T-cell (primary cell): ENCODE results near the gene HOXA6. TPM values are rescaled to one million over a fixed set of nuclear protein-coding genes. Genes with fewer than 3 reads are reported as not detected.

Experiments used
- ATAC-seq, 4 experiments: fragments of 200-7000 bp in 3 of 4; fragments of 150-1000 bp in 1 of 4; cut with Tn5 transposase; replicated peaks in 1 of 4; 1 replicate in 3 of 4; 2 replicates in 1 of 4; pipeline ENCODE4 v1.10.0; 2021; ENCODE audit warnings: moderate library complexity in 3 of 4, mild to moderate bottlenecking in 2 of 4, moderate number of reproducible peaks in 1 of 4
- CTCF ChIA-PET, 2 donors: fragments of 300-600 bp; sonication (Branson Sonifier 250); formaldehyde crosslinking; loops; one replicate each; lab custom pipeline; 2022; ENCODE audit warnings: antibody characterized with exemption in 2 of 2; lab: Charles Lee
- POLR2A ChIA-PET, 2 donors: fragments of 300-600 bp; sonication (Branson Sonifier 250); formaldehyde crosslinking; loops; one replicate each; lab custom pipeline; 2022; ENCODE audit warnings: antibody characterized with exemption in 2 of 2; lab: Charles Lee
- DNase-seq, 35 experiments: peaks; one replicate each; pipeline versions ENCODE4 v3.0.0 to v3.0.0-alpha.2; 2013 to 2023
- H3K27ac ChIP-seq: one replicate; pipeline ENCODE4 v1.5.1; 2013; ENCODE audit warnings: low read length
- H3K27me3 ChIP-seq, 2 experiments: replicated peaks in 1 of 2; 1 replicate in 1 of 2; 2 replicates in 1 of 2; pipeline versions ENCODE4 v1.6.1 to v1.7.0; 2013; ENCODE audit warnings: low read length in 1 of 2, mixed read lengths in 1 of 2; ENCODE audit not compliant: control insufficient read depth in 2 of 2, insufficient read depth in 2 of 2; ENCODE audit errors: extremely low read depth in 1 of 2
- H3K36me3 ChIP-seq, 2 donors: 1 replicate in 1 of 2; 2 replicates in 1 of 2; pipeline versions ENCODE4 v1.6.1 to v1.7.0; 2013; ENCODE audit warnings: low read length in 1 of 2; ENCODE audit not compliant: control insufficient read depth in 2 of 2, insufficient read depth in 1 of 2; ENCODE audit errors: extremely low read depth in 1 of 2
- H3K4me1 ChIP-seq, 2 experiments: 1 replicate in 1 of 2; 2 replicates in 1 of 2; pipeline versions ENCODE4 v1.6.1 to v1.7.0; 2013; ENCODE audit warnings: low read length in 2 of 2, mixed read lengths in 1 of 2; ENCODE audit not compliant: insufficient read depth in 2 of 2, control insufficient read depth in 1 of 2; ENCODE audit errors: extremely low read depth in 1 of 2
- H3K4me3 ChIP-seq, 2 donors: 1 replicate in 1 of 2; 2 replicates in 1 of 2; pipeline versions ENCODE4 v1.5.1 to v1.7.0; 2013; ENCODE audit warnings: mild to moderate bottlenecking in 2 of 2, low read length in 1 of 2, moderate library complexity in 1 of 2; ENCODE audit not compliant: control insufficient read depth in 1 of 2; ENCODE audit errors: extremely low read depth in 1 of 2
- H3K9me3 ChIP-seq: 2 replicates; pipeline ENCODE4 v1.7.0; 2013
- H3K27ac Mint-ChIP-seq, 2 donors: one replicate each; pipeline ENCODE4 v1.8.0; 2020 to 2021; ENCODE audit warnings: mild to moderate bottlenecking in 2 of 2, mixed read lengths in 2 of 2
- H3K27me3 Mint-ChIP-seq, 2 donors: one replicate each; pipeline ENCODE4 v1.8.0; 2021 to 2022; ENCODE audit warnings: mixed read lengths in 2 of 2
- H3K36me3 Mint-ChIP-seq: one replicate; pipeline ENCODE4 v1.8.0; 2021; ENCODE audit warnings: mixed read lengths
- H3K4me1 Mint-ChIP-seq, 3 donors: one replicate each; pipeline ENCODE4 v1.8.0; 2020 to 2022; ENCODE audit warnings: mixed read lengths in 3 of 3, mild to moderate bottlenecking in 1 of 3
- H3K4me3 Mint-ChIP-seq, 3 donors: one replicate each; pipeline ENCODE4 v1.8.0; 2020 to 2022; ENCODE audit warnings: mild to moderate bottlenecking in 3 of 3, mixed read lengths in 3 of 3, moderate library complexity in 3 of 3
- H3K9me3 Mint-ChIP-seq, 3 donors: one replicate each; pipeline ENCODE4 v1.8.0; 2020 to 2022; ENCODE audit warnings: mixed read lengths in 3 of 3
- WGBS: methylation state at CpG from one replicate; pipeline ENCODE4 v1.1.5; 2013; ENCODE audit warnings: missing lambda C conversion rate; ENCODE audit not compliant: insufficient coverage; 5-methylcytosine and 5-hydroxymethylcytosine counted together
- total RNA-seq, 35 experiments: library from RNA in 6 of 35; stranded (reverse) in 6 of 35; fragments of 120-200 nt in 1 of 35; gene quantifications; one replicate each; pipeline versions ENCODE4 v1.2.1 to v1.2.4 and lab custom pipeline; 2013 to 2026

The HOXA6 gene
- total RNA-seq, 5 donors from 2014 or later (not counting 1 experiment from before 2014, with no cell fraction given) = 0.50 to 0.65 TPM; not detected in 3

DNA sequence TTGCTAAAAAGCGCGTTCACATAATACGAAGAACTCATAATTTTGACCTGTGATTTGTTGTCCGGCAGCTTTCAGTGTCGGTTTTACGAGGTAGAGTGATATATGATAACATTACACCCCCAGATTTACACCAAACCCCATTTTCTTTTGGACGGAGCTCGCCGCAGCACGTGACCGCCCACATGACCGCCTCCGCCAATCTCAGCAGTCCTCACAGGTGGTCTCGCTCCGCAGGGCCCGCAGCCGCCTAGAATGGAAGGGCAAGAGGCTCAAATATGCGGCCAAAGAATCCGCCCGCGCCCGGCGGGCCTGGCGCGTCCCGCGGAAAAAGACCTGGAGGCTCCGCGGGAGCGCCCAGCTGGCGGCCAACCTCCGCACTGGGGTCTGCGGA, 8.9 kb upstream of the HOXA6 start, which contains the start of gene HOXA7:
Gene HOXA7 (minus strand): TSS at position 168 of the 391 bp plus-strand sequence. CDS start 130 bp downstream, at position 38.
- no peak within 1 kb of the TSS for H3K27ac ChIP-seq
- Mint-ChIP-seq H3K36me3 (no peaks in the 10 kb centered on the region), H3K4me1 (peaks cover 58 to 64% (median 63%) of the 10 kb centered on the region in 3 donors), H3K4me3 (peak within 1 kb of the TSS; percentile 13 to 84 (median 21)), H3K9me3 (no peaks in the 10 kb centered on the region), H3K27ac (peak within 1 kb of the TSS; percentile 16 to 82), H3K27me3 (peaks cover 62 to 86% of the 10 kb centered on the region in 2 donors)
- ATAC-seq (no peak), DNase-seq (no peak)
- H3K4me3 ChIP-seq = peak within 1 kb of the TSS; percentile 17 to 66
- peaks cover 2 to 97% of the 10 kb centered on the region in 2 experiments for H3K27me3 ChIP-seq
- H3K36me3 ChIP-seq = no peaks in the 10 kb centered on the region
- no peaks in the 10 kb centered on the region for H3K9me3 ChIP-seq
- CTCF ChIA-PET = interaction anchor here in 1 of 2 donors (0.5 to 0.7 kb wide), 3 partner anchors 1012 to 1300 kb away, joined by 3 to 4 read pairs (median 3); no protein-coding TSS in a partner anchor
- peaks cover 11 to 71% of the 10 kb centered on the region in 2 experiments for H3K4me1 ChIP-seq
- POLR2A ChIA-PET = interaction anchor here in 1 of 2 donors (0.8 kb wide), 1 partner anchor 14 kb away, joined by 5 read pairs; no protein-coding TSS in a partner anchor
- 4% methylated on average over 24 of the region's 33 CpGs for WGBS

DNA sequence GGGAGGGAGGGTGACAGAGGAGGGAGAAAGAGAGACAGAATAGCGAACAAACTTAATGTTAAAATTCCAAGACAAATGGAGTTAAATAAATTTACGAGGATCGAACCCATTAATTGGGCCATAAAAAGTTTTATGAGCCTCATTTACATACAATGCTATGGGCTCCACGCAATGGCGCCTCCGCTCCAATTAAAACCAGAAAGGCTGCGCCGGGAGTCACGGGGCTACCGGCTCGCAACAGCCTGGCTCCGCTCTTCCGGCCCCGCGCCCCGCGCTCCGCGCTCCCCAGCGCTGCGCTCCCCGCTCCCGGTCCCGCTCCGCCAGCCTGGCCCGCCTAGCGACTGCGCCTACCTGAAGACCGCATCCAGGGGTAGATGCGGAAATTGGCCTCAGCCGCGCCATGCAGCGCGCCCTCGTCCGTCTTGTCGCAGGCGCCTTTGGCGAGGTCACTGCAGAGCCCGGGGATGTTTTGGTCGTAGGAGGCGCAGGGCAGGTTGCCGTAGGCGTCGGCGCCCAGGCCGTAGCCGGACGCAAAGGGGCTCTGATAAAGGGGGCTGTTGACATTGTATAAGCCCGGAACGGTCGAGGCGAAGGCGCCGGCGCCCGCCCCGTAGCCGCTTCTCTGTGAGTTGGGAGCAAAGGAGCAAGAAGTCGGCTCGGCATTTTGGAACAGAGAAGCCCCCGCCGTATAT, 8.4 kb upstream of the HOXA6 start:
- H3K4me1 ChIP-seq = peaks cover 15 to 71% of the 10 kb centered on the region in 2 experiments
- 3% methylated on average over 60 of the region's 63 CpGs for WGBS
- H3K4me1 Mint-ChIP-seq = peaks cover 59 to 69% (median 66%) of the 10 kb centered on the region in 3 donors
- no peaks in the 10 kb centered on the region for H3K36me3 Mint-ChIP-seq
- H3K4me3 Mint-ChIP-seq = peak overlapping the region in 2 of 3 donors; percentile 21 to 84
- peak in 1 of 35 experiments; percentile 19 for DNase-seq
- no peaks in the 10 kb centered on the region for H3K9me3 Mint-ChIP-seq
- CTCF ChIA-PET = interaction anchor here in 1 of 2 donors (0.5 to 0.6 kb wide), 2 partner anchors 864 to 1066 kb away, joined by 3 to 4 read pairs; no protein-coding TSS in a partner anchor
- no peaks in the 10 kb centered on the region for H3K36me3 ChIP-seq
- H3K27ac Mint-ChIP-seq = peak overlapping the region; percentile 11 to 55
- no peaks in the 10 kb centered on the region for H3K9me3 ChIP-seq
- POLR2A ChIA-PET = interaction anchor here in 1 of 2 donors (0.6 kb wide), 2 partner anchors 483 to 1302 kb away, joined by 3 read pairs; no protein-coding TSS in a partner anchor
- H3K4me3 ChIP-seq = peak overlapping the region; percentile 17 to 66
- peak in 2 of 4 experiments; percentile 18 to 22 for ATAC-seq
- H3K27me3 Mint-ChIP-seq = peaks cover 65 to 88% of the 10 kb centered on the region in 2 donors
- H3K27me3 ChIP-seq = peaks cover 2 to 97% of the 10 kb centered on the region in 2 experiments
- H3K27ac ChIP-seq = no peak overlapping the region

DNA sequence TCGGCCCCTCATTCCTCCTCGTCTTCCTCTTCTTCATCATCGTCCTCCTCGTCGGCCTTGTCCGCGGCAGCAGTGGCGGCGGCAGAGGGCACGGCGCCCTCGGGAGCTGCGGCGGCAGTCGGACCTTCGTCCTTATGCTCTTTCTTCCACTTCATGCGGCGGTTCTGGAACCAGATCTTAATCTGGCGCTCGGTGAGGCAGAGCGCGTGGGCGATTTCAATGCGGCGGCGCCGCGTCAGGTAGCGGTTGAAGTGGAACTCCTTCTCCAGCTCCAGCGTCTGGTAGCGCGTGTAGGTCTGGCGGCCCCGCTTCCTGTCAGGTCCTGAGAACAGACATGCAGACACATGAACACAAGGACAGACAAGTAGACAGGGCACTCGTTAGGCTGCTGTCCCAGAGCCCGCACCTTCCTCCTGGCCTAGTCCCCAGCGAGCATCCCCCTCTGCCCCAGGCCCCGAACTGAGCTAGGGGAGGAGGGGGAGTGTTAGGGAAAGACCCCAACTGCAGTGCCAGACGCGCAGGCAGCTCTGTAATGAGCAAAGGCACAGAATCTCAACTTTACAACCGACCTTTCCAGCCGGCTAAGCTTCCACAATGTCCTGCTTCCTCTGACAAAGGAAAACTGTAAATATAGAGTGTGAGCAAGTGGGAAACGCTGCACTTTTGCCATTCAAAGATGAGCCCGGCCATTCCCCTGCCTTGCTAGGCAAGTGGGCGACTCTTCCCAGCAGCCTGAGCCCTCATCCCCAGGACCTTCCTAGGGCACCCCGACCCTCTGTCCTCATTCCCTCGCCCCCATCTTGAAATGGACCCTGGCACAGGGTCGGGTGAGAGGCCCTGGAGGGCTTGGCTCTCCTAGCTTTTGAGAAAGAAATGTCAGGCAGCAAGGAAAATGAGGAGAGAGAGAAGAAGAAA, 7.6 kb upstream of the HOXA6 start:
- Histone ChIP-seq H3K27ac (no peak overlapping the region), H3K36me3 (no peaks in the 10 kb centered on the region), H3K4me1 (peaks cover 15 to 71% of the 10 kb centered on the region in 2 experiments), H3K4me3 (peak overlapping the region in 1 of 2 donors; percentile 66), H3K9me3 (no peaks in the 10 kb centered on the region), H3K27me3 (peaks cover 2 to 98% of the 10 kb centered on the region in 2 experiments)
- WGBS = 6% methylated on average over 33 of the region's 48 CpGs
- H3K4me1 Mint-ChIP-seq = peaks cover 64 to 77% (median 69%) of the 10 kb centered on the region in 3 donors
- peaks cover 71 to 92% of the 10 kb centered on the region in 2 donors for H3K27me3 Mint-ChIP-seq
- H3K9me3 Mint-ChIP-seq = no peaks in the 10 kb centered on the region
- H3K27ac Mint-ChIP-seq = peak overlapping the region in 1 of 2 donors; percentile 84
- peak overlapping the region; percentile 35 to 84 (median 48) for H3K4me3 Mint-ChIP-seq
- ChIA-PET POLR2A (interaction anchor here in 1 of 2 donors (0.6 kb wide), 2 partner anchors 482 to 1301 kb away, joined by 3 read pairs; no protein-coding TSS in a partner anchor), CTCF (interaction anchor here (0.6 to 1.6 kb wide), 4 partner anchors 41 to 865 kb away, joined by 3 to 4 read pairs (median 3); partner anchors contain the start of gene HOXA1 (in 1 of the 2))
- peak in 1 of 35 experiments; percentile 14 for DNase-seq
- no peaks in the 10 kb centered on the region for H3K36me3 Mint-ChIP-seq
- no peak for ATAC-seq

DNA sequence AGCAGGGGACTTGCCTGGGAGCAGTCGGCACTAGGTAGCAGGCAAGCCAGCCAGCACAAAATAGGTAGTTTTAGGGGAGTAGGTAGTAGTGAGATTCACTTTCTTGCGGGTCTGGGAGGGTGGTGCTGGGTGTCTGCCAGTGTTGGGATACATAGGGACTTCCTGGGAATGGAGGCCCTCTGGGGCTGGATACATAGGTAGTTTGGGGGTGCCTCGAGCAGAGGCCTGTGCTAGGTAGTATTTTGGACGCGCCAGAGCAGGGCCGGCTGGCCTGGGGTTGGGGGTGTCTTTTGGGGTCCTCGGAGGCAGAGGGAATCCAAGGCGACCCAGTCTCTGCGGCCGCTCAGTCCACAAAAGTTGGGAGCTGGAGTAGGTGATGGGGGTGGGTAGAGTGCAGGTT, 6.8 kb upstream of the HOXA6 start:
- Mint-ChIP-seq H3K36me3 (no peaks in the 10 kb centered on the region), H3K4me3 (peak overlapping the region in 2 of 3 donors; percentile 9 to 84), H3K27me3 (peaks cover 79 to 91% of the 10 kb centered on the region in 2 donors), H3K9me3 (no peaks in the 10 kb centered on the region), H3K27ac (no peak overlapping the region), H3K4me1 (peaks cover 59 to 71% (median 66%) of the 10 kb centered on the region in 3 donors)
- peak overlapping the region in 1 of 2 donors; percentile 66 for H3K4me3 ChIP-seq
- H3K27me3 ChIP-seq = peaks cover 2 to 95% of the 10 kb centered on the region in 2 experiments
- no peak overlapping the region for H3K27ac ChIP-seq
- ATAC-seq (no peak), DNase-seq (no peak)
- peaks cover 15 to 68% of the 10 kb centered on the region in 2 experiments for H3K4me1 ChIP-seq
- no peaks in the 10 kb centered on the region for H3K36me3 ChIP-seq
- POLR2A ChIA-PET = no interaction called here
- CTCF ChIA-PET = interaction anchor here (0.6 to 1.6 kb wide), 4 partner anchors 42 to 472 kb away, joined by 3 to 4 read pairs (median 3); no protein-coding TSS in a partner anchor
- H3K9me3 ChIP-seq = no peaks in the 10 kb centered on the region
- 93% methylated on average over 8 of the region's 10 CpGs for WGBS

DNA sequence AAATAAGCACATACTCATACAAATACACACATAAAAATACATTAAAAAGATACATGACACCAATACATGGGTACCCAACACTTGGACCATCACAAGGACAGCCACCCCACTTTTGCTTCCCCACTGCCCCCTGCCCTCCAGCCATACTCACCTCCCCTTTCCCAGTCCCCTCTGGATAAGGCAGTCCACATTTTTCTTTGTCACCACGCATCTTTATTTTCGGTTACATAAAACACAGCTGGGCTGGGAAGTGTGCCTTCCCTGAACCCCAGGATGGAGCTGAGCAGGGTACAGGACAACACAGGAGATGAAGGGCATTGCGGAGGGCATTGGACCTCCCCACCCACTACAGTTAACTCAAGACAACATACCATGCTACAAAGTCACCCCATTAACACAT, 6.0 kb upstream of the HOXA6 start:
- peaks cover 15 to 67% of the 10 kb centered on the region in 2 experiments for H3K4me1 ChIP-seq
- Mint-ChIP-seq H3K9me3 (no peaks in the 10 kb centered on the region), H3K4me3 (peak overlapping the region in 1 of 3 donors; percentile 84), H3K27me3 (peaks cover 73 to 91% of the 10 kb centered on the region in 2 donors), H3K27ac (peak overlapping the region in 1 of 2 donors; percentile 41), H3K36me3 (no peaks in the 10 kb centered on the region), H3K4me1 (peaks cover 56 to 65% (median 63%) of the 10 kb centered on the region in 3 donors)
- ChIA-PET POLR2A (no interaction called here), CTCF (interaction anchor here (1.1 to 1.6 kb wide), 3 partner anchors 7 to 472 kb away, joined by 3 to 4 read pairs (median 4); no protein-coding TSS in a partner anchor)
- no peaks in the 10 kb centered on the region for H3K9me3 ChIP-seq
- peaks cover 0 to 95% of the 10 kb centered on the region in 2 experiments for H3K27me3 ChIP-seq
- H3K4me3 ChIP-seq = no peak overlapping the region
- H3K36me3 ChIP-seq = no peaks in the 10 kb centered on the region
- H3K27ac ChIP-seq = no peak overlapping the region
- ATAC-seq (no peak), DNase-seq (no peak)
- WGBS = no CpG with 5 or more reads among the region's 3 CpGs
